GM19468 (cell line): ENCODE measurements around the gene INPP5A.

Experiments used
- ATAC-seq: cut with Tn5 transposase; IDR thresholded peaks from one replicate; pipeline ENCODE4 v1.9.1; 2021; ENCODE audit warnings: mild to moderate bottlenecking, moderate library complexity, moderate number of reproducible peaks; ENCODE audit not compliant: unreplicated experiment; ENCODE audit errors: extremely low read depth

Gene INPP5A

DNA sequence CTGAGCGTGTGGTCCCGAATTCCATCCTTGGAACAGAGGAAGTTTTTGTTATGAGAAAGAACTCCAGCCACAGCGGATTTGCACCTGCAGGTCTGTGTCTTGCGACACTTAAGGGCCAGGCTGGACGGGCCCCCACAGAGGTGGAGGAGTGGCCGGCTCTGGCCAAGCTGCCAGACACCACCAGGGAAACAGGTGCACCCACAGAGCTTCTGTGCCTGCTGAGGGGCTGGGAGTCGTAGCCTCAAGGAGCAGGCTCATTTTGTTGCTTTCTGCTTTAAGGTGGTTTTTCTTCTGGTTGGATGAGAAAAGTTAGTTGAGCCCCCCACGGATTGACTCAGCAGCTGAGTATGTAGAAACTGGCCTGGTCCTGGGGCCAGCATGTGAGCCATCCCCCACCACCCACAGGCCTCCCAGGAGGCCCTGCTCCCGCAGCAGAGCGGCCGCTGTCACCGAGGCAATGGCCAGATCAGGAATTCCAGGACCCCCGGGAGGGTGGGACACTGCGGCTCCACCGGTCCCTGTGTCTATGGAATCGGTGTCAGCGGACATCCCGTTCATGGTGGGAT lies 206.4 kb downstream of the INPP5A start:
- ATAC-seq: no peak

DNA sequence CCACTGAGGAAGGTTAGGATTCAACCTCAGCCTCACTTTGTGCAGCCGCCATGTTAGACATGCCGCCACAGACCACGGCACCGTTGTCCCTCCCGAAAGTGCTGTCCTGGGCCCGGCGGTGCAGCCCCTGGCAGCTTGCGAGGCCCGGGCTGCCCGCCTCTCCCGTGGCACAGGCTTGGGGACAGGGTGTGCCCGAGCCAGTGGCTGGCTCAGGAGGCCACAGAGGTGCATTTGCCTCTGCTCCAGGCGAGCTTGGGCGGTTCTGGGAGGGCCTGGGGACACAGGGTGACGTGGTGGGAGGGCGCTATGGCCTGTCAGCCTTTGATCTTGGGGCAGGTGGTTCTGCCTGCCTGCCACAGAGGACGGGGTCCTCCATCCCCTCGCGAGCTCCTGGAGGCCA lies 207.3 kb downstream of the INPP5A start:
- ATAC-seq: no peak

DNA sequence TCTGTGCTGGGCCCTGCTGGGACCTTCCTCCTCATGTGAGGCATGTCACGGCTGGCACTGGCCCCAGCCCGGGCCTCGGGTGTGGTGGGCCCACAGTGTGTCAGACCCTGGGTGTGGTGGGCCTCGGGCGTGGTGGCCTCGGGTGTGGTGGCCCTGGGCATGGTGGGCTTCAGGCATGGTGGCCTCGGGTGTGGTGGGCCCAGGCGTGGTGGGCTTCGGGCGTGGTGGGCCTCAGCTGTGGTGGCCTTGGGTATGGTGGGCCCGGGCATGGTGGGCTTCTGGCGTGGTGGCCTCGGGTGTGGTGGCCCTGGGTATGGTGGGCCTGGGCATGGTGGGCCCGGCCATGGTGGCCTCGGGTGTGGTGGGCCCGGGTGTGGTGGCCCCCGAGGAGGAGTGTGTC lies 207.9 kb downstream of the INPP5A start:
- ATAC-seq: no peak

DNA sequence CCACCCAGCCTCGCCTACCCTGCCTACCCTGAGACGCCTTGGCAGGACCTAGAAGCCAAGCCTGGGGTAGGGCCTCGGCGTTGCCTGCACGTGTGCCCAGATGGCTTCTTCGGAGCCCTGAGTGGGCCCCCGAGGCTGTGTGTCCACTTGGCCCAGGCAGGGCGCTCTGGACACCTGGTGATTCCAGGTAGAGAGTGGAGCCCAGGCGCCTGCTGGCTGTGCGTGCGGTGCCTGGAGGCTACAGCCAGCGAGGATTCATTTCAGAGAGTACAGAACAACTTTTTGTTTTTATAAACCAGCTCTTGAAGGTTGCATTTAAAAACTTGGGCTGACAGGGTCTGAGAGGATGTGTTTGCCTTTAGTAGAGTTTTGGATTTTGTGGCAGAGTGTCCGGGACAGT lies 208.4 kb downstream of the INPP5A start:
- no peak for ATAC-seq

DNA sequence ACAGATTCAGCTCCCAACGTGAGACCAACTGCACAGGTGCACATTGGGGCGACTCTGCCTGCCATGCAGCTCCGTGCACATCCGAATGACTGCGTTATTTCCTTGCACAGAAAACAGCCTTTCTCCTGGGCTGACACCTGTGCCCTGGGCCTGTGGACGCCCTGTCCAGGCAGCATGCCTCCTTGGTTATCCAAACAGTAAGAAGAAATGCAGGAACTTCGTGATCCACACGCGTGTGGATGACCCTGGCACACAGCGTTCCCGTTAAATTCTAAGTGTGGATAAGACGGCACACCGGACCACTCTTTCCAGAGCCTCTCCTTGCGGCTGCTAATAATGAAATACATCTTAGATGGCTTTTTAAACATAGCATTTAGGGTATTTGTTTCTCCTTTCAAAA lies 208.8 kb downstream of the INPP5A start:
- ATAC-seq: no peak

DNA sequence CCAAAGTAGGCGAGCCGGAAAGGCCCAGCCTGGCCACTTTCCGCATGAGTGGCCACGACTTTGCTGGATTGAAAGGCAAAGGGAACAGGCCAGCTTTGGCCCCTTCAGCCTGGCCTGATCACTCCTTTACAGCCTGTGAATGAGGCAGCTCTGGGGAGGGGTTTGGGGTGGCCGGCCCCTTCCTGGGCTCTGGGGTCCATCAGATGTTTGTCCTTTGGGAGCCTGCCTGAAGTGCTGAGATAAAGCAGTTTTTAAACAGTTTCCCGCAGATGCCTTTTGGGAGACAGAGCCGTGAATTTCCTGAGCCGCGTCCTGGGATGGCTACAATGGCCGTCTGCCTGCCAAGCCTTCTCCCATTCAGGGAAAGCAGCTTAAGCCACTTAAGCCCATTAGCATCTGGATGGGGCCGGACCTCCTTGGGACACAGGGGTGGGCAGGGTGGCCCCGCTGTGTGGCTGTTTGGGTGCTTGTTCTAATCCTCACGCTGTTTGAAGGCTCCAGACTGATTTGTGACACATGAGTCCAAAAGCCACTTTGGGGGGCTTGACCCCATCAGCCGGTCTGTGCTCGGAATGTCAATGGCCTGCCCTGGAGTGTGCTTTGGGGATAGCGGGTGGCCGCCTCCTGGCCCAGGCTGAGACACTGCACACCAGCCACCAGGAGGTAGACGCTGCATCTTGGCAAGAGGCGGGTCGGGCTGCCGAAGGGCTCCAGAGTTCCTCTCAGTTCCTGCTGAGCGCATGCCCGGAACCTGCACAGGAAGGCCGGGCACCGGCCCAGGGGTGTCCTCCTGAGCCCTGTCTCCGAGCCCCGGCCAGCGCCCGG lies 209.4 kb downstream of the INPP5A start:
- no peak for ATAC-seq

DNA sequence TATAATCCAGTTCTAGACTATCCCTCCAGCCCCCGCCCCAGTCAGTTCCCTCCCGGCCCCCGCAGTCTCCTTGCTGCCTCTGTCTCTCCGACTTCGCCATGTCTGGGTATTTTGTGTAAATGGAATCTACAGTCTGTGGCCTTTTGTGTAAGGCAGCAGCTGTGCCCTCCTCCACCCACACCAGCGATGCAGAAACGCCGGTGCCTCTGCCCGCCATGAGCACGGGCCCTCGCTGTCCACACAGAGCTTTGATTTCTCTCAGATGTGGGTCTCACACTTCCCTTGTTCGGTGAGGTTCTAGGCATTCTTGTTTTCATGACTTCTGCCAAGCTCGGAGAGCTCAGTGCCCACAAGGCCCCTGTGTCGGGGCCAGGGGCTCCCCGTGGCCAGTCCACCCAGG lies 210.5 kb downstream of the INPP5A start:
- no peak for ATAC-seq

DNA sequence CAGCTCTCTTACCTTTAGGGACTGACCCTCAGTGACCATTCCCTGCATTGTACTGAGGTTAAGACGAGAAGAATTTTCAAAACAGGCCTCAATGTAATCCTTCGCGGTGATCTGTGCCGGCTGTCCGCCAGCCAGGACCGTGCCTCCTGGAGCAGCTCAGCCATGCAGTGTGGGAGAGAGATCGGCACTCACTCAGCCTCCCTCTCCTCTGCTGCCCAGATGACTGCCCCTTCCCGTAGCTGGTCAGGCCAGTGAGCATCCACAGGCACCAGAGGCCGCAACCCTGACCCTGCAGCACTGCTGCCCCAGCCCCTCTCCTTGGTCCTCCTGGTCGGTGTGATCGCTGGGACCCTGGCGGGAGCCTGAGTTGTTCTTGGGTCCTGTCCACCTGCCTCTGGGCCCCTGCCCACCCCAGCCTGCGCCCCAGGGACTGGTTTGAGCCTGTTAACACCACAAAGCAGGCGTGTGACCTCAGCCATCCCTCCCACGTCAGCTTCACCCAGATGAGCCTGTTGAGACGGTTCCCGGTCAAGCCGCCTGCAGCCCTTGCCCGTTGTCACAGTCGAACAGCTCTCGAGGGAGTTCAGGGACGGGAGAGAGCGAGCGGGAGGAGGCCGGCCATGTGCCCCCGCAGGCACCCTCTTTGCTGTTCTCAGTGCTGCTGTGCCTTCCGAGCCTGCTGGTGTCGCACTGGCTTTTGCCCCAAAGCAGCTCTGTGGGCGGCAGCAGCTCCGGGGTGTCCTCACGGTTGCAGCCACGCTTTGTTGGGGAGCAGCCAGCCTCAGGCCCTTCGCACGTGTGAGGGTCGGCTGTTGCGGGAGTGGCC lies 211.2 kb downstream of the INPP5A start:
- ATAC-seq: no peak

DNA sequence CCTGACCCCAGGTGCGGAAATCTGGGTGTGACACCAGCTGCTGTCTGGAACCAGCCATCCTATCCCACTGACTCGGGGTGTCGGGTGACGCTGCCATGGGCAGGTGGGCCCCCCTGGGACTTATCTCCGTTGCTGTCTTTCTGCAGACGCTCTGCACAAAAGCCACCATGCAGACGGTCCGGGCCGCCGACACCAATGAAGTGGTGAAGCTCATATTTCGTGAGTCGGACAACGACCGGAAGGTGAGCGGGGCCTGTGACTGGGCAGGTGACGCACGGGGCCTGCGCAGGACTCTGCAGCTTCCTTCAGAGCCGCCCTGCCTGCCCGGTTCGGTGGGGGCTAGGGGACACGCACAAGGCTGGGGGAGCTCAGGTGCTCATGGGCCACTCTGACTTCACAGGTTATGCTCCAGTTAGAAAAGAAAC lies 211.8 kb downstream of the INPP5A start:
- no peak for ATAC-seq

DNA sequence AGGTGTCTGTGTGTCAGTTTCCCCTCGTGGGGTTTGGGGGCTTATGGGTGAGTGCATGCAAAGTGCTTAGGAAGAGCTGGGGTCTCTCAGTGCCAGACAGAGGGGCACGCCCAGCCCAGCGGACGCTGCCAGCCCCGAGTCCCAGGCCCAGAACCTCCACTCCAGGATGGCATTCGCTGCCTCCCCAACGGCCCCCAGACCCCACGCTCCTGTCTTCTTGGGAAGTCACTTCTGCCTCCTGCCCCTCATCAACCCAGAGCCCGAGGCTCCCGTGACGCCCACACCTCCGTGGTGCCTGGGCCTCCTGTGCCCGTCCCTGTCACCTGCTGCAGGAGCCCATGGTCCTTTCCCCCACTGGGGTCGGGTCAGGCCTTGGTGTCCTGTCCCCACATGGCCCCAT lies 213.3 kb downstream of the INPP5A start:
- ATAC-seq: no peak

DNA sequence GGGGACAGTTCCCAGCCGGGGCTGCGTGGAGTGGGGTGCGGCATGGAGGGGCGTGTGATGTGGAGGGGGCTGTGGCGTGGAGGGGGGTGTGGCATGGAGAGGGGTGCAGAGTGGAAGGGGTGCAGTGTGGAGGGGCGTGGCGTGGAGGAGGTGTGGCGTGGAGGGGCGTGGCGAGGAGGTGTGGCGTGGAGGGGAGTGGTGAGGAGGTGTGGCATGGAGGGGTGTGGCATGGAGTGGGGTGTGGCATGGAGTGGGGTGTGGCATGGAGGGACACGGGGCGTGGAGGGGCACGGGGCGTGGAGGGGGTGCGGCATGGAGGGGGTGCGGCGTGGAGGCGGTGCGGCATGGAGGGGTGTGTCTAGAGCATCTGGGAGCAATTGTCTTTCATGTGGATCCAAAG lies 214.8 kb downstream of the INPP5A start:
- no peak for ATAC-seq

DNA sequence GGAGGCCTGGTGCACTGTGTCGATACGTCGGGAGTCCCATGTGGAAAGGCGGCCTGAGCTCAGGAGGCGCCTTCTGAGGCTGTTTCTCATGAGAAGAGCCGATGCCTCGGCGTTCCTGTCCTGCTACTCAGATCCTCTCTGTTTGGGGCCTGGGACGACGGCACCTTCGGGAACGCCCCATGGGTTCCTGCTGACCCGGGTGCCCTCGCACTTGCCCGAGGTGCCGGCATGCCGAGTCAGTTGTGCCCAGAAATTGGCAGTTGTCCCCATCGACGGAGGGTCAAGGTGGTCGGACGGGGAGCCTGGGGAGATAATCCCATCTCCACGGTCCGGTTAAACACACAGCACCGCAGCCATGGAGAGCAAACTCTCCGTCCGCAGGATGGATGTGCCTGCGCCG lies 215.4 kb downstream of the INPP5A start:
- no peak for ATAC-seq

DNA sequence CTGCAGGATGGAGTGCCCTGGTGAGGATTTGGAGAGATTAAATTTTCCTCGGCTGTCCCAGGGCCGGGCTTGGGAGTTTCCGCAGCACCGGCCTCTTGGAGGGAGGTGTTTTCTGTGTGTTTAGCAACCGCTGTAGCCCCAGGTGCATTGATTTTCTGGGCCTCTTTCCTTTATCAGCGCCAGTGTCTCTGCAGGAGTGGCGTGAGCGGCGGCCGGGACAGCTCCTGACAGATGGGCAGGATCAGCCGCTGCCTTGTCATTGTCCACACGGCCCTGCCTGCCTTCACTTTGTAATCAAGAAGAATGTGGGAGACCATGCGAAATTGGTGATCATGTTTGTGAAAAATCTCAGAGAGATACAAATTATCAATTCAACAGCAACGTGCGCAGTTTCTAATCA lies 216.0 kb downstream of the INPP5A start:
- no peak for ATAC-seq

DNA sequence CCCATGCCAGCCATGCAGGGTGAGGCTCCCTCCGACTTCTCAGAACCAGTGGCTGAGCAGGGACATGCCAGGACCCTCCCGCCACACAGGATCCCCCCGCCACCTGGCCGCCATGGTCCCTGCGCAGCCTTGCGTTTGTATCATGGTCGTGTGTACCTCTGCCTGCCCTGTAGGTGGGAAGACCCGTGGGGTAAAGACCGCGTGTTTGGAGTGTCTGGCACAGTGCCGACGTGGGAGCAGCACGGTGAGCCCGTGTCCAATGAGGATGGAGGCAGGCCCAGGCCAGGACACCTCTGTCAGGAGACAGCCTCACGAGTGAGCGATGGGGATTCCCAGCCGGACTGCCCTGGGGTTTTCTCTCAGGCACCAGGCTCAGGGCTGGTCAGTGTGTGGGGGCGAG lies 216.5 kb downstream of the INPP5A start:
- ATAC-seq: no peak

DNA sequence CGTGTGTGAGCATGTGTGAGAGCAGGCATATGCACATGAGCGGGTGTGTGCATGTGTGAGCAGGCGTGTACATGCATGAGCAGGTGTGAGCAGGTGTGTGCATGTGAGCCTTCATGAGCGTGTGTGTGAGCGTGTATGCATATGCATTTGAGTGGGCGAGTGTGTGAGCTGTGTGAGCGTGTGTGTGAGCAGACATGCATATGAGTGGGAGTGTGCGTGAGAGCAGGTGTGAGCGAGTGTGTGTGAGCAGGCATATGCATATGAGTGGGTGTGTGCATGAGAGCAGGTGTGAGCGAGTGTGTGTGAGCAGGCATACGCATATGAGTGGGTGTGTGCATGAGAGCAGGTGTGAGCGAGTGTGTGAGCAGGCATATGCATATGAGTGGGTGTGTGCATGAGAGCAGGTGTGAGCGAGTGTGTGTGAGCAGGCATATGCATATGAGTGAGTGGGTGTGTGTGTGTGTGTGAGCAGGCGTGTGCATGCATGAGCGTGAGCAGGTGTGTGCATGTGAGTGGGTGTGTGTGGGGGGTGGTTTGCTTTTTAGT lies 217.7 kb downstream of the INPP5A start:
- ATAC-seq: no peak

DNA sequence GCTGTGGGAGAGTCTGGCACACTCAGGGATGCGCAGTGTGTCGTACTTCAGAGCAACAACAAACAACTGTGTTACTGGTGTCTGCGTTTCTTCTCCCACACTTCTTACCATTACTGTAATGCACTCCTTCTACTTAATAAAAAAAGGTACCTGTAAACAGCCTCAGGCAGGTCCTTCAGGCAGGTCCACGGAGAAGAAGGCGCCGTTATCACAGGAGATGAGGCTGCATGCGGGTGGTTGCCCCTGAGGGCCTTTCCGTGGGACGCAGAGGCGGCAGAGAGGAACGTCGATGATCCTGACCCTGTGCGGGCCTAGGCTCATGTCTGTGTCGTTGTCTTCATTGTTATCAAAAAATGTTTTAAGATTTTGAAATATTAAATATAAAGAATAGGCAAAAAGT lies 219.0 kb downstream of the INPP5A start:
- no peak for ATAC-seq

DNA sequence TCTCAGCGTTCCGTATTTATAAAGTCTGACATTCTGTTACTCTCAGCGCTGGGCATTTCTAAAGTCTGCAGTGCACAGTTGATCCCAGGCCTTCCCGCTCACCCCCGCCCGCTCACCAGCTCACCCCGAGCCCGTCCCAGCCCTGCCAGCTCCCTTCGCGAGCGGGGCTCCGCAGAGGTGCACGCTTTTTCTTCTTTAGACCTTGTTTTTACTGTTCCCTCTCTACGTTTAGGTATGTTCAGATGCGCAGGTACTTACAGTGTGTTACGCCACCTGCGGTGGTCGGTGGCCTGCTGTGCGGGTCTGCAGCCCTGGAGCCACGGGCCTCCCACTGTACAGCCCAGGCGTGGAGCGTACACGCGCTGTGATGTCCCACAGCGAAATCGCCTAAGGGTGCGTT lies 219.6 kb downstream of the INPP5A start:
- ATAC-seq: no peak

DNA sequence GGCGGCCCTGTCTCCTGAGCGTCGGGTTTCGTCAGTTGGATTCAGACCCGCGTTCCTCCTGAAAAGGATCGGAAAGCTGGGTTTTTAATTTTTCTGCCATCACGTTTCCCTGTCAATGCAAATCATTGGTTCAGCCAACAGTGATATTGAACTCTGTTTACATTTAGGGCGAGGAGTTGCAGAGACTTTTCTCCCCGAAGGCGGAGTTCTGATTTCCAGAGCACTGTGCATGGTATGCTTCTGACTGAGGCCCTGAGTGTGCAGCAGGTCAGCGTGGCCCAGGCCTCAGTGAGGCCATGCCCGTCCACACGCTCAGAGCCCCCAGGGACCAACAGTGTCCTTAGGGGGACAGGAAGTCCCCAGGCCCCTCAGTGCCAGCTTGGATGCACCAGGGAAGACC lies 221.3 kb downstream of the INPP5A start:
- no peak for ATAC-seq

DNA sequence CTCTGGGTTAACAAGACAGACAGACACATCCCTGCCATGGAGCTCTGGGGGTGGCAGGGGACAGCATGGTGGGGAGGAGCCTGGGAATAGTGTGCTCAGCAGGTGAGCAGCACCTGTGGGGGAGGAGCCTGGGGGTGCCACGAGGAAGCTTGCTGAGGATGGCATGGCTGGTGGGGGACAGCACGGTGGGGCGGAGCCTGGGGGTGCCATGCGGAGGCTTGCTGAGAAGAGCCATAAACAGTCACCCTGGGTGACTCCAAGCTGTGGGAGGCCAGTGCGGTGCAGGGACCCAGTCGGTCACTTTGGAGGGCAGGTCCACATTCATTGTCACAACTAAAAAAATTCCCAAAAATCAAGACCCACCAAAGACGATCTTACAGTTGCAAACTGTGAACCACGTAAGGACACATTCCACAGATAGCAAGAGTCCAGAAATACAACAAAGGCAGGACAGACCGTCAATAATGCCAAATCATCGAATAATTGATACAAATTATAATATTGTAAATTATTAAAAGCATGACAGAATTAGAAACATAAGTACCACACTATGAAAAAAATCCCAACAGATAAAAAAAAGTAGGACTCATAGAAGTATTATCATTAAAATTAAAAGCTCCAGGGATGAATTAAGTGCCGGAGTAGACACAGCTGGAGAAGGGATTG lies 223.9 kb downstream of the INPP5A start:
- no peak for ATAC-seq

DNA sequence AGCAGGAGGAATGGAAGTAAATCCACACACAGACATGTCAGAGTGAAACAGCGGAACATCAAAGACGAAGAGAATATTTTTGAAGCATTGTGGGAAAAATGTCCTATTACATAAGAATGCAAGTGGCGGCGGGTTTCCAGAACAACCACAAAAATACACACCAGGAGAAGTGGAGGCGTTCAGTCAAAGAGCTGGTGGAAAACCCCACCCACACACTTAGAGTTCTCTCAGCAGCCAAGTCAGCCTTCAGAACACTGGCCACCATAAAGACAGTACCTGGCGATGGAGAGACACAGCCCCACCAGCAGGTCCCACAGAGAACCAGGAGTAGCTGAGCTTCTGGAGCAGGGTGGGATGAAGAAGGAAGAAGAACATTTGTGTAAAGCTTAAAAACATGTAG lies 224.7 kb downstream of the INPP5A start:
- ATAC-seq: no peak
